ENCODE results near the gene MED16. TPM values are rescaled to one million over a fixed set of nuclear protein-coding genes. Genes with fewer than 3 reads are reported as not detected.

The MED16 gene
- total RNA-seq, 6 donors from 2014 or later, result 33.5 to 110 (median 62.1) TPM

- peak overlapping the region; percentile 49 to 79 (median 66) for H3K27ac ChIP-seq
- no peaks in the 10 kb centered on the region for H3K27me3 ChIP-seq
- DNase-seq, result peak; percentile 54 to 88
- peak; percentile 52 to 91 for ATAC-seq (ENCODE audit: low FRiP score in 2 of 2)
- TF ChIP-seq POLR2A (IDR thresholded peaks at IDR 0.05) (no peak), POLR2AphosphoS5 (IDR thresholded peaks at IDR 0.05) (peak; percentile 61 to 66), CTCF (IDR thresholded peaks at IDR 0.05) (no peak)
- H3K4me1 ChIP-seq, result peaks cover 46 to 52% (median 49%) of the 10 kb centered on the region in 4 donors
- H3K36me3 ChIP-seq, result peaks cover 0 to 20% (median 12%) of the 10 kb centered on the region in 4 donors
- H3K9me3 ChIP-seq, result no peaks in the 10 kb centered on the region
- 31 to 48% methylated on average over 22 to 36 of the region's 54 CpGs for WGBS, 2 donors
- peak overlapping the region in 1 of 4 donors; percentile 1 for H3K4me3 ChIP-seq
Measured at GRCh38 chr19:932648-933552, 39.9 kb upstream of the MED16 start.

GRCh38 chr19:931860-932647, 39.1 kb upstream of the MED16 start:
- H3K9me3 ChIP-seq, result no peaks in the 10 kb centered on the region
- no peak for DNase-seq
- WGBS, 2 donors, result 86 to 88% methylated on average over 27 to 32 of the region's 32 CpGs
- peaks cover 55 to 61% (median 58%) of the 10 kb centered on the region in 4 donors for H3K4me1 ChIP-seq
- no peak for ATAC-seq (ENCODE audit: low FRiP score in 2 of 2)
- H3K36me3 ChIP-seq, result peaks cover 0 to 18% (median 11%) of the 10 kb centered on the region in 4 donors
- H3K27ac ChIP-seq, result peak overlapping the region; percentile 49 to 79 (median 66)
- no peaks in the 10 kb centered on the region for H3K27me3 ChIP-seq
- TF ChIP-seq EP300 (IDR thresholded peaks at IDR 0.05), result no peak
- no peak for TF ChIP-seq CTCF (IDR thresholded peaks at IDR 0.05)
- TF ChIP-seq POLR2AphosphoS5 (IDR thresholded peaks at IDR 0.05), result no peak
- TF ChIP-seq POLR2A (IDR thresholded peaks at IDR 0.05), result no peak
- no peak overlapping the region for H3K4me3 ChIP-seq

GRCh38 chr19:929891-930258, 36.9 kb upstream of the MED16 start:
- Histone ChIP-seq H3K27ac (no peak overlapping the region), H3K27me3 (no peaks in the 10 kb centered on the region), H3K9me3 (no peaks in the 10 kb centered on the region), H3K4me1 (peaks cover 48 to 60% (median 54%) of the 10 kb centered on the region in 4 donors), H3K36me3 (peaks cover 0 to 18% (median 11%) of the 10 kb centered on the region in 4 donors), H3K4me3 (no peak overlapping the region)
- no peak for DNase-seq
- TF ChIP-seq POLR2A (IDR thresholded peaks at IDR 0.05) (no peak), EP300 (IDR thresholded peaks at IDR 0.05) (no peak), CTCF (IDR thresholded peaks at IDR 0.05) (no peak), POLR2AphosphoS5 (IDR thresholded peaks at IDR 0.05) (no peak)
- ATAC-seq (ENCODE audit: low FRiP score in 2 of 2), result no peak
- WGBS, 2 donors, result 93 to 97% methylated on average over 6 of the region's 6 CpGs

GRCh38 chr19:929203-929890, 36.4 kb upstream of the MED16 start:
- Histone ChIP-seq H3K4me1 (peaks cover 48 to 60% (median 54%) of the 10 kb centered on the region in 4 donors), H3K27ac (peak overlapping the region in 2 of 4 donors; percentile 88 to 97), H3K4me3 (no peak overlapping the region), H3K27me3 (no peaks in the 10 kb centered on the region), H3K36me3 (peaks cover 0 to 18% (median 11%) of the 10 kb centered on the region in 4 donors), H3K9me3 (no peaks in the 10 kb centered on the region)
- DNase-seq (peak in 1 of 2 donors; percentile 75), ATAC-seq (ENCODE audit: low FRiP score in 2 of 2) (no peak)
- TF ChIP-seq CTCF (IDR thresholded peaks at IDR 0.05) (no peak), EP300 (IDR thresholded peaks at IDR 0.05) (no peak), POLR2AphosphoS5 (IDR thresholded peaks at IDR 0.05) (no peak), POLR2A (IDR thresholded peaks at IDR 0.05) (no peak)
- 94 to 96% methylated on average over 15 to 25 of the region's 51 CpGs for WGBS, 2 donors
